SK-N-SH treated with all-trans-retinoic acid at 6 μM for 48 hours (cell line): ENCODE measurements around the gene CIPC.

ENCODE experiments used
- ATAC-seq: fragments of 200-7000 bp; cut with Tn5 transposase; 3 replicates; pipeline ENCODE4 v1.9.1; 2020; ENCODE audit warnings: mild to moderate bottlenecking, moderate library complexity
- ARNTL ChIP-seq: fragments of 450-650 bp; formaldehyde crosslinking; IDR thresholded peaks from 2 replicates; pipeline ENCODE4 v1.5.0; 2020; ENCODE audit warnings: low read depth, mild to moderate bottlenecking, moderate library complexity, borderline replicate concordance
- CSDC2 ChIP-seq: fragments of 250-450 bp; sonication (Bioruptor Pico); IDR thresholded peaks from 2 replicates; pipeline ENCODE4 v1.5.0; 2020; ENCODE audit warnings: mild to moderate bottlenecking, moderate library complexity
- CSRNP3 ChIP-seq: fragments of 250-450 bp; sonication (Bioruptor Pico); IDR thresholded peaks from 2 replicates; pipeline ENCODE4 v1.5.1; 2021; ENCODE audit warnings: mild to moderate bottlenecking, moderate library complexity
- ESRRG ChIP-seq: fragments of 250-450 bp; sonication (Bioruptor Pico); IDR thresholded peaks from 2 replicates; pipeline ENCODE4 v1.6.1; 2021; ENCODE audit warnings: mild to moderate bottlenecking
- GLIS3 ChIP-seq: fragments of 250-450 bp; sonication (Bioruptor Pico); IDR thresholded peaks from 2 replicates; pipeline ENCODE4 v1.5.0; 2020; ENCODE audit warnings: mild to moderate bottlenecking, moderate library complexity
- ISL1 ChIP-seq: fragments of 250-450 bp; sonication (Bioruptor Pico); IDR thresholded peaks from 2 replicates; pipeline ENCODE4 v2.1.2; 2022; ENCODE audit warnings: mild to moderate bottlenecking, moderate library complexity
- OSR1 ChIP-seq: fragments of 250-450 bp; sonication (Bioruptor Pico); IDR thresholded peaks from 2 replicates; pipeline ENCODE4 v1.8.0; 2022; ENCODE audit warnings: moderate library complexity, mild to moderate bottlenecking, inconsistent platforms
- PATZ1 ChIP-seq: fragments of 250-450 bp; sonication (Bioruptor Pico); IDR thresholded peaks from 2 replicates; pipeline ENCODE4 v1.8.0; 2020; ENCODE audit warnings: mild to moderate bottlenecking, moderate library complexity, borderline replicate concordance
- POU6F1 ChIP-seq: fragments of 250-450 bp; sonication (Bioruptor Pico); IDR thresholded peaks from 2 replicates; pipeline ENCODE4 v1.8.0; 2021; ENCODE audit warnings: low read depth, mild to moderate bottlenecking, moderate library complexity, borderline replicate concordance
- PPARA ChIP-seq: fragments of 250-450 bp; sonication (Bioruptor Pico); IDR thresholded peaks from 2 replicates; pipeline ENCODE4 v1.5.0; 2020; ENCODE audit warnings: mild to moderate bottlenecking, borderline replicate concordance
- RARB ChIP-seq: fragments of 250-450 bp; sonication (Bioruptor Pico); IDR thresholded peaks from 2 replicates; pipeline ENCODE4 v1.8.0; 2021; ENCODE audit warnings: mild to moderate bottlenecking, moderate library complexity
- SNAI2 ChIP-seq: fragments of 250-450 bp; sonication (Bioruptor Pico); IDR thresholded peaks from 2 replicates; pipeline ENCODE4 v1.5.0; 2020; ENCODE audit warnings: mild to moderate bottlenecking, moderate library complexity
- TOX ChIP-seq: fragments of 250-450 bp; sonication (Bioruptor Pico); IDR thresholded peaks from 2 replicates; pipeline ENCODE4 v1.8.0; 2021; ENCODE audit warnings: mild to moderate bottlenecking, moderate library complexity, borderline replicate concordance
- TSHZ2 ChIP-seq: fragments of 250-450 bp; sonication (Bioruptor Pico); IDR thresholded peaks from 2 replicates; pipeline ENCODE4 v1.5.0; 2020; ENCODE audit warnings: mild to moderate bottlenecking, moderate library complexity
- ZC3H10 ChIP-seq: fragments of 250-450 bp; sonication (Bioruptor Pico); IDR thresholded peaks from 2 replicates; pipeline ENCODE4 v1.5.1; 2021; ENCODE audit warnings: mild to moderate bottlenecking, moderate library complexity
- ZFP3 ChIP-seq: fragments of 250-450 bp; sonication (Bioruptor Pico); IDR thresholded peaks from 2 replicates; pipeline ENCODE4 v1.5.0; 2020; ENCODE audit warnings: mild to moderate bottlenecking, moderate library complexity
- ZFP30 ChIP-seq: fragments of 450-650 bp; formaldehyde crosslinking; IDR thresholded peaks from 2 replicates; pipeline ENCODE4 v1.5.0; 2022; ENCODE audit warnings: mild to moderate bottlenecking, moderate library complexity
- ZNF565 ChIP-seq: fragments of 450-650 bp; formaldehyde crosslinking; conservative IDR thresholded peaks from 2 replicates; pipeline ENCODE4 v1.5.0; 2020; ENCODE audit warnings: low read depth, mild to moderate bottlenecking, moderate library complexity
- ZNF70 ChIP-seq: fragments of 450-650 bp; formaldehyde crosslinking; IDR thresholded peaks from 2 replicates; pipeline ENCODE4 v1.5.0; 2020; ENCODE audit warnings: mild to moderate bottlenecking, moderate library complexity

CIPC gene

GRCh38 chr14:77097006-77097699 lies 905 bp upstream of the CIPC start:
- TF ChIP-seq ARNTL (CRISPR knock-in tag) (no peak), TSHZ2 (CRISPR knock-in tag) (no peak), SNAI2 (no peak), ZNF565 (CRISPR knock-in tag) (no peak), PPARA (no peak), ZNF70 (CRISPR knock-in tag) (no peak), ZFP30 (no peak), CSDC2 (CRISPR knock-in tag) (no peak), TOX (CRISPR knock-in tag) (no peak), CSRNP3 (CRISPR knock-in tag) (no peak), PATZ1 (no peak), ZC3H10 (CRISPR knock-in tag) (no peak), ESRRG (CRISPR knock-in tag) (no peak), ZFP3 (CRISPR knock-in tag) (no peak)
- ATAC-seq = no peak; the same call in 2 of the 3 replicates

- peak; percentile 33 for ATAC-seq
- TF ChIP-seq ISL1 (no peak), ZNF565 (CRISPR knock-in tag) (no peak), PATZ1 (no peak), OSR1 (CRISPR knock-in tag) (no peak), POU6F1 (no peak), ARNTL (CRISPR knock-in tag) (no peak), RARB (CRISPR knock-in tag) (no peak), CSRNP3 (CRISPR knock-in tag) (no peak), GLIS3 (CRISPR knock-in tag) (no peak)
Measured at GRCh38 chr14:77098529-77099353, 683 bp downstream of the CIPC start.
